Central memory CD8-positive, alpha-beta T cell (primary cell): ENCODE measurements around the gene SPATA4.

Source experiments
- ATAC-seq: fragments of 150-1000 bp; cut with Tn5 transposase; replicated peaks from 2 replicates; pipeline ENCODE4 v1.10.0; 2022; ENCODE audit warnings: mild to moderate bottlenecking, moderate FRiP score, moderate number of reproducible peaks; ENCODE audit not compliant: poor library complexity, severe bottlenecking; ENCODE audit errors: extremely low read depth
- DNase-seq, 2 donors: peaks; one replicate each; pipeline ENCODE4 v3.0.0; 2021; ENCODE audit warnings: low spot score in 2 of 2
- H3K27ac Mint-ChIP-seq: one replicate; pipeline ENCODE4 v1.8.0; 2022; ENCODE audit warnings: low read depth, mild to moderate bottlenecking, moderate library complexity, mixed read lengths
- H3K27me3 Mint-ChIP-seq: one replicate; pipeline ENCODE4 v1.8.0; 2022; ENCODE audit warnings: mixed read lengths
- H3K36me3 Mint-ChIP-seq: one replicate; pipeline ENCODE4 v1.8.0; 2022; ENCODE audit warnings: mild to moderate bottlenecking, moderate library complexity, mixed read lengths; ENCODE audit not compliant: insufficient read depth
- H3K4me1 Mint-ChIP-seq: one replicate; pipeline ENCODE4 v1.8.0; 2022; ENCODE audit warnings: mixed read lengths
- H3K4me3 Mint-ChIP-seq: one replicate; pipeline ENCODE4 v1.8.0; 2022; ENCODE audit warnings: mild to moderate bottlenecking, moderate library complexity, mixed read lengths
- H3K9me3 Mint-ChIP-seq: one replicate; pipeline ENCODE4 v1.8.0; 2022; ENCODE audit warnings: mixed read lengths

Gene SPATA4

GRCh38 chr4:176186671-176187395 lies 8.6 kb downstream of the SPATA4 start:
- ATAC-seq: no peak
- DNase-seq: no peak
- no peaks in the 10 kb centered on the region for H3K4me1 Mint-ChIP-seq
- no peak overlapping the region for H3K4me3 Mint-ChIP-seq
- H3K27me3 Mint-ChIP-seq: peaks cover 77% of the 10 kb centered on the region
- H3K27ac Mint-ChIP-seq: no peak overlapping the region
- peaks cover 2% of the 10 kb centered on the region for H3K36me3 Mint-ChIP-seq
- H3K9me3 Mint-ChIP-seq: no peaks in the 10 kb centered on the region

GRCh38 chr4:176186067-176186466 lies 9.3 kb downstream of the SPATA4 start:
- Mint-ChIP-seq H3K4me1 (no peaks in the 10 kb centered on the region), H3K9me3 (no peaks in the 10 kb centered on the region), H3K27ac (no peak overlapping the region), H3K4me3 (no peak overlapping the region), H3K36me3 (peaks cover 2% of the 10 kb centered on the region), H3K27me3 (peaks cover 69% of the 10 kb centered on the region)
- ATAC-seq: no peak
- DNase-seq: no peak

GRCh38 chr4:176185051-176185450 lies 10.3 kb downstream of the SPATA4 start:
- ATAC-seq: no peak
- Mint-ChIP-seq H3K4me3 (no peak overlapping the region), H3K36me3 (peaks cover 2% of the 10 kb centered on the region), H3K27me3 (peaks cover 59% of the 10 kb centered on the region), H3K4me1 (no peaks in the 10 kb centered on the region), H3K27ac (no peak overlapping the region), H3K9me3 (no peaks in the 10 kb centered on the region)
- no peak for DNase-seq

- Mint-ChIP-seq H3K9me3 (no peaks in the 10 kb centered on the region), H3K4me3 (no peak overlapping the region), H3K36me3 (no peaks in the 10 kb centered on the region), H3K27ac (no peak overlapping the region), H3K4me1 (no peaks in the 10 kb centered on the region), H3K27me3 (peaks cover 19% of the 10 kb centered on the region)
- ATAC-seq (no peak), DNase-seq (no peak)
Measured at GRCh38 chr4:176163041-176163440, 32.3 kb downstream of the SPATA4 start.

GRCh38 chr4:176156656-176157055 lies 38.7 kb downstream of the SPATA4 start:
- no peak overlapping the region for H3K27ac Mint-ChIP-seq
- no peak for DNase-seq

GRCh38 chr4:176153124-176153523 lies 42.3 kb downstream of the SPATA4 start:
- Mint-ChIP-seq H3K4me1 (no peaks in the 10 kb centered on the region), H3K36me3 (no peaks in the 10 kb centered on the region), H3K9me3 (no peaks in the 10 kb centered on the region), H3K27me3 (no peaks in the 10 kb centered on the region), H3K4me3 (no peak overlapping the region), H3K27ac (no peak overlapping the region)
- ATAC-seq (no peak), DNase-seq (no peak)

More at GRCh38 chr4:176156656-176157055, 38.7 kb downstream of the SPATA4 start:
- Mint-ChIP-seq H3K27me3 (peaks cover under 1% of the 10 kb centered on the region), H3K9me3 (no peaks in the 10 kb centered on the region), H3K36me3 (no peaks in the 10 kb centered on the region), H3K4me1 (no peaks in the 10 kb centered on the region), H3K4me3 (no peak overlapping the region)
- ATAC-seq: no peak

- DNase-seq (no peak), ATAC-seq (no peak)
- H3K27me3 Mint-ChIP-seq: no peaks in the 10 kb centered on the region
- no peak overlapping the region for H3K4me3 Mint-ChIP-seq
- H3K27ac Mint-ChIP-seq: no peak overlapping the region
- H3K4me1 Mint-ChIP-seq: no peaks in the 10 kb centered on the region
- H3K9me3 Mint-ChIP-seq: no peaks in the 10 kb centered on the region
- H3K36me3 Mint-ChIP-seq: no peaks in the 10 kb centered on the region
Measured at GRCh38 chr4:176150704-176151103, 44.7 kb downstream of the SPATA4 start.

- ATAC-seq: no peak
- no peaks in the 10 kb centered on the region for H3K27me3 Mint-ChIP-seq
- H3K27ac Mint-ChIP-seq: no peak overlapping the region
- H3K9me3 Mint-ChIP-seq: no peaks in the 10 kb centered on the region
- H3K4me3 Mint-ChIP-seq: no peak overlapping the region
- H3K36me3 Mint-ChIP-seq: no peaks in the 10 kb centered on the region
- no peaks in the 10 kb centered on the region for H3K4me1 Mint-ChIP-seq
- DNase-seq: no peak
Measured at GRCh38 chr4:176150356-176150682, 45.1 kb downstream of the SPATA4 start.

- Mint-ChIP-seq H3K4me1 (no peaks in the 10 kb centered on the region), H3K9me3 (no peaks in the 10 kb centered on the region), H3K27ac (no peak overlapping the region), H3K36me3 (no peaks in the 10 kb centered on the region), H3K27me3 (no peaks in the 10 kb centered on the region), H3K4me3 (no peak overlapping the region)
- no peak for DNase-seq
- no peak for ATAC-seq
Measured at GRCh38 chr4:176149680-176150355, 45.6 kb downstream of the SPATA4 start.

- no peak overlapping the region for H3K4me3 Mint-ChIP-seq
- H3K4me1 Mint-ChIP-seq: no peaks in the 10 kb centered on the region
- DNase-seq (no peak), ATAC-seq (no peak)
- peaks cover 16% of the 10 kb centered on the region for H3K27me3 Mint-ChIP-seq
- no peak overlapping the region for H3K27ac Mint-ChIP-seq
- no peaks in the 10 kb centered on the region for H3K36me3 Mint-ChIP-seq
- H3K9me3 Mint-ChIP-seq: no peaks in the 10 kb centered on the region
Measured at GRCh38 chr4:176142253-176142652, 53.1 kb downstream of the SPATA4 start.

- no peaks in the 10 kb centered on the region for H3K4me1 Mint-ChIP-seq
- H3K9me3 Mint-ChIP-seq: no peaks in the 10 kb centered on the region
- H3K4me3 Mint-ChIP-seq: no peak overlapping the region
- DNase-seq: no peak
- no peak for ATAC-seq
- H3K27ac Mint-ChIP-seq: no peak overlapping the region
- H3K27me3 Mint-ChIP-seq: peaks cover 16% of the 10 kb centered on the region
- H3K36me3 Mint-ChIP-seq: no peaks in the 10 kb centered on the region
Measured at GRCh38 chr4:176139518-176139917, 55.9 kb downstream of the SPATA4 start.

- Mint-ChIP-seq H3K27ac (no peak overlapping the region), H3K36me3 (no peaks in the 10 kb centered on the region), H3K4me1 (no peaks in the 10 kb centered on the region), H3K27me3 (no peaks in the 10 kb centered on the region), H3K4me3 (no peak overlapping the region), H3K9me3 (no peaks in the 10 kb centered on the region)
- ATAC-seq: no peak
- DNase-seq: no peak
Measured at GRCh38 chr4:176137631-176138030, 57.8 kb downstream of the SPATA4 start.

- no peaks in the 10 kb centered on the region for H3K27me3 Mint-ChIP-seq
- H3K4me3 Mint-ChIP-seq: no peak overlapping the region
- H3K36me3 Mint-ChIP-seq: peaks cover 2% of the 10 kb centered on the region
- DNase-seq: no peak
- no peaks in the 10 kb centered on the region for H3K9me3 Mint-ChIP-seq
- no peaks in the 10 kb centered on the region for H3K4me1 Mint-ChIP-seq
- no peak overlapping the region for H3K27ac Mint-ChIP-seq
- no peak for ATAC-seq
Measured at GRCh38 chr4:176134670-176135069, 60.7 kb downstream of the SPATA4 start.
